ENCODE results near the gene GVQW3. TPM values are rescaled to one million over a fixed set of nuclear protein-coding genes. Genes with fewer than 3 reads are reported as not detected.

GVQW3 gene
- polyA plus RNA-seq, 3 donors = 0.15 to 1.1 TPM; not detected in 1

GRCh38 chr11:76410851-76411357, 29.8 kb downstream of the GVQW3 start:
- Histone ChIP-seq H4K20me1 (ENCODE audit: insufficient read depth, low read length) (no peaks in the 10 kb centered on the region), H2AFZ (ENCODE audit: insufficient read depth, low read depth, low read length, poor library complexity, severe bottlenecking) (no peak overlapping the region), H3K27me3 (ENCODE audit: control insufficient read depth in 2 of 2, insufficient read depth in 2 of 2, low read length in 2 of 2) (no peaks in the 10 kb centered on the region), H3K4me1 (ENCODE audit: control insufficient read depth in 1 of 2, insufficient read depth in 2 of 2, low read length in 2 of 2) (no peaks in the 10 kb centered on the region), H3K36me3 (replicated peaks in 1 of 2; ENCODE audit: control insufficient read depth in 1 of 2, insufficient read depth in 2 of 2, low read length in 2 of 2) (no peaks in the 10 kb centered on the region), H3K27ac (ENCODE audit: low read depth in 1 of 2, low read length in 2 of 2) (no peak overlapping the region), H3K9me3 (replicated peaks in 1 of 2; ENCODE audit: control insufficient read depth in 1 of 2, insufficient read depth in 1 of 2, low read length in 2 of 2) (no peaks in the 10 kb centered on the region), H3K4me2 (replicated peaks; ENCODE audit: extremely low read depth, low read length, poor library complexity, severe bottlenecking) (no peak overlapping the region), H3K4me3 (replicated peaks in 1 of 3; ENCODE audit: low read depth in 2 of 3, low read length in 3 of 3) (no peak overlapping the region), H3K9ac (ENCODE audit: insufficient read depth, low read length, poor library complexity, severe bottlenecking) (no peak overlapping the region), H3K79me2 (ENCODE audit: insufficient read depth, low read length) (no peaks in the 10 kb centered on the region)
- no peaks in the 10 kb centered on the region for H3K36me3 Mint-ChIP-seq
- no peak overlapping the region for H3K4me3 Mint-ChIP-seq
- no peak overlapping the region for H3K27ac Mint-ChIP-seq
- intact Hi-C loops (cut with micrococcal nuclease) = no loop called here
- WGBS (ENCODE audit: insufficient coverage) = 97% methylated on average over 9 of the region's 10 CpGs
- no peaks in the 10 kb centered on the region for H3K9me3 Mint-ChIP-seq
- H3K27me3 Mint-ChIP-seq (ENCODE audit: low read depth in 3 of 3) = peaks cover 0 to 8% (median 5%) of the 10 kb centered on the region in 3 donors
- H3K4me1 Mint-ChIP-seq = no peaks in the 10 kb centered on the region
- no peak for DNase-seq
- no peak for TF ChIP-seq CTCF (IDR thresholded peaks at IDR 0.05)

GRCh38 chr11:76415073-76415472, 34.0 kb downstream of the GVQW3 start:
- Histone ChIP-seq H4K20me1 (ENCODE audit: insufficient read depth, low read length) (no peaks in the 10 kb centered on the region), H3K27ac (ENCODE audit: low read depth in 1 of 2, low read length in 2 of 2) (no peak overlapping the region), H3K36me3 (replicated peaks in 1 of 2; ENCODE audit: control insufficient read depth in 1 of 2, insufficient read depth in 2 of 2, low read length in 2 of 2) (no peaks in the 10 kb centered on the region), H3K79me2 (ENCODE audit: insufficient read depth, low read length) (no peaks in the 10 kb centered on the region), H3K4me3 (replicated peaks in 1 of 3; ENCODE audit: low read depth in 2 of 3, low read length in 3 of 3) (no peak overlapping the region), H3K4me1 (ENCODE audit: control insufficient read depth in 1 of 2, insufficient read depth in 2 of 2, low read length in 2 of 2) (no peaks in the 10 kb centered on the region), H3K9ac (ENCODE audit: insufficient read depth, low read length, poor library complexity, severe bottlenecking) (no peak overlapping the region), H3K4me2 (replicated peaks; ENCODE audit: extremely low read depth, low read length, poor library complexity, severe bottlenecking) (no peak overlapping the region), H2AFZ (ENCODE audit: insufficient read depth, low read depth, low read length, poor library complexity, severe bottlenecking) (no peak overlapping the region), H3K27me3 (ENCODE audit: control insufficient read depth in 2 of 2, insufficient read depth in 2 of 2, low read length in 2 of 2) (no peaks in the 10 kb centered on the region), H3K9me3 (replicated peaks in 1 of 2; ENCODE audit: control insufficient read depth in 1 of 2, insufficient read depth in 1 of 2, low read length in 2 of 2) (no peaks in the 10 kb centered on the region)
- H3K4me3 Mint-ChIP-seq = no peak overlapping the region
- no peak overlapping the region for H3K27ac Mint-ChIP-seq
- TF ChIP-seq CTCF (IDR thresholded peaks at IDR 0.05) = no peak
- no peaks in the 10 kb centered on the region for H3K4me1 Mint-ChIP-seq
- intact Hi-C loops (cut with micrococcal nuclease) = no loop called here
- peaks cover 0 to 2% (median 0%) of the 10 kb centered on the region in 7 donors for H3K9me3 Mint-ChIP-seq
- H3K27me3 Mint-ChIP-seq (ENCODE audit: low read depth in 3 of 3) = peaks cover 2 to 6% (median 4%) of the 10 kb centered on the region in 3 donors
- no peak for DNase-seq
- no peaks in the 10 kb centered on the region for H3K36me3 Mint-ChIP-seq
